Neural progenitor cell (in vitro differentiated cells): ENCODE measurements around the gene TDRD10. TPM values are rescaled to one million over a fixed set of nuclear protein-coding genes. Genes with fewer than 3 reads are reported as not detected.

Experiments used
- DNase-seq: peaks from one replicate; pipeline ENCODE4 v3.0.0-alpha.2; 2016; ENCODE audit warnings: low spot score
- H2AFZ ChIP-seq: fragments of 200-600 bp; sonication (generic); replicated peaks from 2 replicates; pipeline ENCODE4 v1.6.1; 2016; ENCODE audit warnings: antibody characterized with exemption
- H3F3A ChIP-seq: fragments of 200-600 bp; sonication (generic); 2 replicates; pipeline ENCODE4 v1.6.1; 2016; ENCODE audit warnings: antibody characterized with exemption, low read depth
- H3K27ac ChIP-seq: fragments of 200-600 bp; sonication (generic); 2 replicates; pipeline ENCODE4 v1.5.1; 2016; ENCODE audit warnings: mild to moderate bottlenecking
- H3K27me3 ChIP-seq: fragments of 200-600 bp; sonication (generic); 2 replicates; pipeline ENCODE4 v1.6.1; 2016; ENCODE audit warnings: mild to moderate bottlenecking, moderate library complexity
- H3K36me3 ChIP-seq: fragments of 200-600 bp; sonication (generic); 2 replicates; pipeline ENCODE4 v1.5.1; 2016
- H3K4me1 ChIP-seq: fragments of 200-600 bp; sonication (generic); 2 replicates; pipeline ENCODE4 v1.6.1; 2016; ENCODE audit warnings: mixed run types
- H3K4me2 ChIP-seq: fragments of 200-600 bp; sonication (generic); 2 replicates; pipeline ENCODE4 v1.6.1; 2016
- H3K4me3 ChIP-seq: fragments of 200-600 bp; sonication (generic); 2 replicates; pipeline ENCODE4 v1.5.1; 2016
- H3K79me2 ChIP-seq: fragments of 200-600 bp; sonication (generic); 2 replicates; pipeline ENCODE4 v1.6.1; 2016; ENCODE audit warnings: low read depth
- H3K9ac ChIP-seq: fragments of 200-600 bp; sonication (generic); 2 replicates; pipeline ENCODE4 v1.6.1; 2016
- H3K9me3 ChIP-seq: fragments of 200-600 bp; sonication (generic); 2 replicates; pipeline ENCODE4 v1.5.1; 2016; ENCODE audit warnings: low read depth
- H4K20me1 ChIP-seq: fragments of 200-600 bp; sonication (generic); 2 replicates; pipeline ENCODE4 v1.6.1; 2016; ENCODE audit warnings: low read depth
- H3K27ac Mint-ChIP-seq: 3 replicates; pipeline ENCODE4 v1.8.0; 2021; ENCODE audit warnings: mixed read lengths
- H3K27me3 Mint-ChIP-seq: 2 replicates; pipeline ENCODE4 v1.8.0; 2022; ENCODE audit warnings: low read depth, mild to moderate bottlenecking, inconsistent platforms, moderate library complexity, mixed read lengths; ENCODE audit not compliant: insufficient read depth
- H3K36me3 Mint-ChIP-seq: 3 replicates; pipeline ENCODE4 v1.8.0; 2021; ENCODE audit warnings: mixed read lengths
- H3K4me1 Mint-ChIP-seq: 3 replicates; pipeline ENCODE4 v1.8.0; 2021; ENCODE audit warnings: mixed read lengths
- H3K4me3 Mint-ChIP-seq: 3 replicates; pipeline ENCODE4 v1.8.0; 2021; ENCODE audit warnings: mild to moderate bottlenecking, moderate library complexity, mixed read lengths
- H3K9me3 Mint-ChIP-seq: 3 replicates; pipeline ENCODE4 v1.8.0; 2020; ENCODE audit warnings: mixed read lengths
- EZH2 ChIP-seq: fragments of 200-600 bp; sonication (generic); IDR thresholded peaks from 2 replicates; pipeline ENCODE4 v1.6.1; 2017; ENCODE audit warnings: antibody characterized with exemption, mild to moderate bottlenecking, moderate library complexity
- EZH2phosphoT487 ChIP-seq: fragments of 200-600 bp; sonication (generic); IDR thresholded peaks from 2 replicates; pipeline ENCODE4 v1.6.1; 2017; ENCODE audit warnings: antibody characterized with exemption
- total RNA-seq: library from RNA; depleted of rRNA; stranded (reverse); fragments of >200 nt; gene quantifications from 2 replicates; pipeline ENCODE4 v1.2.3, GENCODE V29; 2015; ENCODE audit warnings: low replicate concordance
- TF ChIP-seq, protein P1 (sequence below): fragments of 200-600 bp; sonication (generic); IDR thresholded peaks from 2 replicates; pipeline ENCODE4 v1.5.1; 2017; ENCODE audit warnings: antibody characterized with exemption, mild to moderate bottlenecking

TDRD10 gene
- total RNA-seq, 1 donor from 2014 or later, result not detected

- no peak overlapping the region for H3K4me2 ChIP-seq
- H3K9ac ChIP-seq, result no peak overlapping the region
- no peaks in the 10 kb centered on the region for H3K79me2 ChIP-seq
- H3K9me3 ChIP-seq, result no peaks in the 10 kb centered on the region
- Mint-ChIP-seq H3K9me3 (peaks cover 1% of the 10 kb centered on the region), H3K27me3 (peaks cover 6% of the 10 kb centered on the region), H3K36me3 (no peaks in the 10 kb centered on the region), H3K27ac (no peak overlapping the region), H3K4me1 (no peaks in the 10 kb centered on the region), H3K4me3 (no peak overlapping the region)
- H3K27ac ChIP-seq, result no peak overlapping the region
- H3K36me3 ChIP-seq, result no peaks in the 10 kb centered on the region
- H3F3A ChIP-seq, result no peaks in the 10 kb centered on the region
- peaks cover 21% of the 10 kb centered on the region for H3K27me3 ChIP-seq
- no peak for DNase-seq
- no peak overlapping the region for H2AFZ ChIP-seq
- H3K4me3 ChIP-seq, result no peak overlapping the region
- no peaks in the 10 kb centered on the region for H3K4me1 ChIP-seq
- no peaks in the 10 kb centered on the region for H4K20me1 ChIP-seq
- TF ChIP-seq EZH2 (no peak), EZH2phosphoT487 (no peak)
- TF ChIP-seq, protein P1, sequence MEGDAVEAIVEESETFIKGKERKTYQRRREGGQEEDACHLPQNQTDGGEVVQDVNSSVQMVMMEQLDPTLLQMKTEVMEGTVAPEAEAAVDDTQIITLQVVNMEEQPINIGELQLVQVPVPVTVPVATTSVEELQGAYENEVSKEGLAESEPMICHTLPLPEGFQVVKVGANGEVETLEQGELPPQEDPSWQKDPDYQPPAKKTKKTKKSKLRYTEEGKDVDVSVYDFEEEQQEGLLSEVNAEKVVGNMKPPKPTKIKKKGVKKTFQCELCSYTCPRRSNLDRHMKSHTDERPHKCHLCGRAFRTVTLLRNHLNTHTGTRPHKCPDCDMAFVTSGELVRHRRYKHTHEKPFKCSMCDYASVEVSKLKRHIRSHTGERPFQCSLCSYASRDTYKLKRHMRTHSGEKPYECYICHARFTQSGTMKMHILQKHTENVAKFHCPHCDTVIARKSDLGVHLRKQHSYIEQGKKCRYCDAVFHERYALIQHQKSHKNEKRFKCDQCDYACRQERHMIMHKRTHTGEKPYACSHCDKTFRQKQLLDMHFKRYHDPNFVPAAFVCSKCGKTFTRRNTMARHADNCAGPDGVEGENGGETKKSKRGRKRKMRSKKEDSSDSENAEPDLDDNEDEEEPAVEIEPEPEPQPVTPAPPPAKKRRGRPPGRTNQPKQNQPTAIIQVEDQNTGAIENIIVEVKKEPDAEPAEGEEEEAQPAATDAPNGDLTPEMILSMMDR, result no peak
Observed at GRCh38 chr1:154512760-154513159, 10.7 kb downstream of the TDRD10 start.

- Histone ChIP-seq H3K4me3 (no peak overlapping the region), H3K4me1 (no peaks in the 10 kb centered on the region), H3K9ac (no peak overlapping the region), H4K20me1 (no peaks in the 10 kb centered on the region), H3K27ac (no peak overlapping the region), H3K9me3 (no peaks in the 10 kb centered on the region), H3F3A (no peaks in the 10 kb centered on the region), H3K36me3 (no peaks in the 10 kb centered on the region), H3K4me2 (no peak overlapping the region), H3K27me3 (peaks cover 9% of the 10 kb centered on the region), H2AFZ (no peak overlapping the region), H3K79me2 (no peaks in the 10 kb centered on the region)
- Mint-ChIP-seq H3K4me1 (no peaks in the 10 kb centered on the region), H3K36me3 (no peaks in the 10 kb centered on the region), H3K4me3 (no peak overlapping the region), H3K9me3 (no peaks in the 10 kb centered on the region), H3K27me3 (peaks cover 6% of the 10 kb centered on the region), H3K27ac (peak overlapping the region; percentile 19)
- TF ChIP-seq, protein P1, result no peak
- TF ChIP-seq EZH2phosphoT487, result no peak
- TF ChIP-seq EZH2, result no peak
- no peak for DNase-seq
Observed at GRCh38 chr1:154514066-154514553, 12.1 kb downstream of the TDRD10 start.

GRCh38 chr1:154517661-154518060 lies 15.6 kb downstream of the TDRD10 start:
- Histone ChIP-seq H3K4me1 (no peaks in the 10 kb centered on the region), H3K4me3 (no peak overlapping the region), H3K36me3 (no peaks in the 10 kb centered on the region), H3K4me2 (no peak overlapping the region), H3K79me2 (no peaks in the 10 kb centered on the region), H2AFZ (no peak overlapping the region), H3K9me3 (no peaks in the 10 kb centered on the region), H3K9ac (no peak overlapping the region), H3F3A (no peaks in the 10 kb centered on the region), H4K20me1 (no peaks in the 10 kb centered on the region), H3K27me3 (peaks cover 3% of the 10 kb centered on the region), H3K27ac (no peak overlapping the region)
- Mint-ChIP-seq H3K36me3 (no peaks in the 10 kb centered on the region), H3K9me3 (no peaks in the 10 kb centered on the region), H3K27ac (no peak overlapping the region), H3K4me3 (no peak overlapping the region), H3K4me1 (no peaks in the 10 kb centered on the region), H3K27me3 (peaks cover 11% of the 10 kb centered on the region)
- TF ChIP-seq EZH2phosphoT487 (no peak), EZH2 (no peak)
- TF ChIP-seq, protein P1, result no peak
- DNase-seq, result no peak
